ENCODE results near the gene AXIN1. TPM values are rescaled to one million over a fixed set of nuclear protein-coding genes. Genes with fewer than 3 reads are reported as not detected.

Gene AXIN1
- total and polyA plus RNA-seq, 9 of the 15 experiments (the other 6 are each of a cell fraction or from before 2014, with no cell fraction given): 0.42 to 58.0 (median 25.9) TPM

GRCh38 chr16:401468-402348 is 49.2 kb upstream of the AXIN1 start, which contains the start of gene DECR2 (continued):
- TF ChIP-seq, protein P1, sequence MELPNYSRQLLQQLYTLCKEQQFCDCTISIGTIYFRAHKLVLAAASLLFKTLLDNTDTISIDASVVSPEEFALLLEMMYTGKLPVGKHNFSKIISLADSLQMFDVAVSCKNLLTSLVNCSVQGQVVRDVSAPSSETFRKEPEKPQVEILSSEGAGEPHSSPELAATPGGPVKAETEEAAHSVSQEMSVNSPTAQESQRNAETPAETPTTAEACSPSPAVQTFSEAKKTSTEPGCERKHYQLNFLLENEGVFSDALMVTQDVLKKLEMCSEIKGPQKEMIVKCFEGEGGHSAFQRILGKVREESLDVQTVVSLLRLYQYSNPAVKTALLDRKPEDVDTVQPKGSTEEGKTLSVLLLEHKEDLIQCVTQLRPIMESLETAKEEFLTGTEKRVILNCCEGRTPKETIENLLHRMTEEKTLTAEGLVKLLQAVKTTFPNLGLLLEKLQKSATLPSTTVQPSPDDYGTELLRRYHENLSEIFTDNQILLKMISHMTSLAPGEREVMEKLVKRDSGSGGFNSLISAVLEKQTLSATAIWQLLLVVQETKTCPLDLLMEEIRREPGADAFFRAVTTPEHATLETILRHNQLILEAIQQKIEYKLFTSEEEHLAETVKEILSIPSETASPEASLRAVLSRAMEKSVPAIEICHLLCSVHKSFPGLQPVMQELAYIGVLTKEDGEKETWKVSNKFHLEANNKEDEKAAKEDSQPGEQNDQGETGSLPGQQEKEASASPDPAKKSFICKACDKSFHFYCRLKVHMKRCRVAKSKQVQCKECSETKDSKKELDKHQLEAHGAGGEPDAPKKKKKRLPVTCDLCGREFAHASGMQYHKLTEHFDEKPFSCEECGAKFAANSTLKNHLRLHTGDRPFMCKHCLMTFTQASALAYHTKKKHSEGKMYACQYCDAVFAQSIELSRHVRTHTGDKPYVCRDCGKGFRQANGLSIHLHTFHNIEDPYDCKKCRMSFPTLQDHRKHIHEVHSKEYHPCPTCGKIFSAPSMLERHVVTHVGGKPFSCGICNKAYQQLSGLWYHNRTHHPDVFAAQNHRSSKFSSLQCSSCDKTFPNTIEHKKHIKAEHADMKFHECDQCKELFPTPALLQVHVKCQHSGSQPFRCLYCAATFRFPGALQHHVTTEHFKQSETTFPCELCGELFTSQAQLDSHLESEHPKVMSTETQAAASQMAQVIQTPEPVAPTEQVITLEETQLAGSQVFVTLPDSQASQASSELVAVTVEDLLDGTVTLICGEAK (IDR thresholded peaks at IDR 0.05): peak; percentile 52; the same call in 1 of the 2 replicates
- TF ChIP-seq, protein P1 (CRISPR knock-in tag; IDR thresholded peaks at IDR 0.05): no peak
- TF ChIP-seq ETV5 (CRISPR knock-in tag; IDR thresholded peaks at IDR 0.05; ENCODE audit: low read depth) (peak; percentile 31; the same call in 1 of the 2 replicates), ZHX1 (conservative IDR thresholded peaks at IDR 0.05; ENCODE audit: low read length) (no peak), ETS1 (conservative IDR thresholded peaks at IDR 0.05; ENCODE audit: control insufficient read depth, low read depth, low read length) (peak; percentile 43; the same call in 1 of the 2 replicates), ELF4 (CRISPR knock-in tag; IDR thresholded peaks at IDR 0.05) (no peak), RFX5 (IDR thresholded peaks at IDR 0.05; ENCODE audit: low read depth, low read length) (no peak)
- TF ChIP-seq, protein P2, sequence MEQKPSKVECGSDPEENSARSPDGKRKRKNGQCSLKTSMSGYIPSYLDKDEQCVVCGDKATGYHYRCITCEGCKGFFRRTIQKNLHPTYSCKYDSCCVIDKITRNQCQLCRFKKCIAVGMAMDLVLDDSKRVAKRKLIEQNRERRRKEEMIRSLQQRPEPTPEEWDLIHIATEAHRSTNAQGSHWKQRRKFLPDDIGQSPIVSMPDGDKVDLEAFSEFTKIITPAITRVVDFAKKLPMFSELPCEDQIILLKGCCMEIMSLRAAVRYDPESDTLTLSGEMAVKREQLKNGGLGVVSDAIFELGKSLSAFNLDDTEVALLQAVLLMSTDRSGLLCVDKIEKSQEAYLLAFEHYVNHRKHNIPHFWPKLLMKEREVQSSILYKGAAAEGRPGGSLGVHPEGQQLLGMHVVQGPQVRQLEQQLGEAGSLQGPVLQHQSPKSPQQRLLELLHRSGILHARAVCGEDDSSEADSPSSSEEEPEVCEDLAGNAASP (IDR thresholded peaks at IDR 0.05): no peak
- TF ChIP-seq, protein P3, sequence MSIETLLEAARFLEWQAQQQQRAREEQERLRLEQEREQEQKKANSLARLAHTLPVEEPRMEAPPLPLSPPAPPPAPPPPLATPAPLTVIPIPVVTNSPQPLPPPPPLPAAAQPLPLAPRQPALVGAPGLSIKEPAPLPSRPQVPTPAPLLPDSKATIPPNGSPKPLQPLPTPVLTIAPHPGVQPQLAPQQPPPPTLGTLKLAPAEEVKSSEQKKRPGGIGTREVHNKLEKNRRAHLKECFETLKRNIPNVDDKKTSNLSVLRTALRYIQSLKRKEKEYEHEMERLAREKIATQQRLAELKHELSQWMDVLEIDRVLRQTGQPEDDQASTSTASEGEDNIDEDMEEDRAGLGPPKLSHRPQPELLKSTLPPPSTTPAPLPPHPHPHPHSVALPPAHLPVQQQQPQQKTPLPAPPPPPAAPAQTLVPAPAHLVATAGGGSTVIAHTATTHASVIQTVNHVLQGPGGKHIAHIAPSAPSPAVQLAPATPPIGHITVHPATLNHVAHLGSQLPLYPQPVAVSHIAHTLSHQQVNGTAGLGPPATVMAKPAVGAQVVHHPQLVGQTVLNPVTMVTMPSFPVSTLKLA (conservative IDR thresholded peaks at IDR 0.05): peak; percentile 86 to 90

All from K562 (cell line).